LNCAP (cell line): ENCODE measurements around the gene UBE2QL1.

Experiments used
- CTCF ChIP-seq: fragments of 450-650 bp; IDR thresholded peaks from 2 replicates; pipeline ENCODE4 v1.5.1; 2017; ENCODE audit warnings: mild to moderate bottlenecking

UBE2QL1 gene

GRCh38 chr5:6443326-6443725, 5.3 kb upstream of the UBE2QL1 start:
- no peak for TF ChIP-seq CTCF

- no peak for TF ChIP-seq CTCF
Observed at GRCh38 chr5:6446042-6446441, 2.6 kb upstream of the UBE2QL1 start.

- no peak for TF ChIP-seq CTCF
Observed at GRCh38 chr5:6446626-6447309, 1.9 kb upstream of the UBE2QL1 start.

- no peak for TF ChIP-seq CTCF
Observed at GRCh38 chr5:6447384-6448140, 1.1 kb upstream of the UBE2QL1 start.

- no peak for TF ChIP-seq CTCF
Observed at GRCh38 chr5:6448141-6448491, 543 bp upstream of the UBE2QL1 start.

GRCh38 chr5:6449465-6450158, 953 bp downstream of the UBE2QL1 start:
- no peak for TF ChIP-seq CTCF

GRCh38 chr5:6450319-6450833, 1.7 kb downstream of the UBE2QL1 start:
- TF ChIP-seq CTCF = no peak
